ENCODE measurements around the gene JPH4.

Gene JPH4

DNA sequence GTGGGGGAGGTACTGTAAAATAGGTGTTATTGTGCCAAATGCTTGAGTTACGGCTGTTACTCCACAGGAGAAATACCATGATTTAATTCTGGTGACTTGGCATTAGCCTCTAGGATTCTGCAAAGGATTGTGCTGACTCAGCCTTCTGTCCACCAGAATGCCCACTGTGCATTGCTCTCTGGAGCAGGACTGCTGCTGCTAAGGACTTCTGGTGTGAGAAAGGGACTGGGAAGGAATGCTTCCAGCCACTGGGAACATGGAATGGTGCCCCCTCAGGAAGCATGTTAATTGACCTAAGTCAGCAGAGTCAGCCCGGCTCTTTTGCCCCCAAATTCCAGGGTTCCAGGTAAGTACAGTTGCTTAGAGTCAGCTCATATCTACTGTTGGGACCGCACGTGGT, 59.9 kb downstream of the JPH4 start:
- TF ChIP-seq MYC (IDR thresholded peaks at IDR 0.05; ENCODE audit: low read depth, low read length): no peak
- TF ChIP-seq, protein P1, sequence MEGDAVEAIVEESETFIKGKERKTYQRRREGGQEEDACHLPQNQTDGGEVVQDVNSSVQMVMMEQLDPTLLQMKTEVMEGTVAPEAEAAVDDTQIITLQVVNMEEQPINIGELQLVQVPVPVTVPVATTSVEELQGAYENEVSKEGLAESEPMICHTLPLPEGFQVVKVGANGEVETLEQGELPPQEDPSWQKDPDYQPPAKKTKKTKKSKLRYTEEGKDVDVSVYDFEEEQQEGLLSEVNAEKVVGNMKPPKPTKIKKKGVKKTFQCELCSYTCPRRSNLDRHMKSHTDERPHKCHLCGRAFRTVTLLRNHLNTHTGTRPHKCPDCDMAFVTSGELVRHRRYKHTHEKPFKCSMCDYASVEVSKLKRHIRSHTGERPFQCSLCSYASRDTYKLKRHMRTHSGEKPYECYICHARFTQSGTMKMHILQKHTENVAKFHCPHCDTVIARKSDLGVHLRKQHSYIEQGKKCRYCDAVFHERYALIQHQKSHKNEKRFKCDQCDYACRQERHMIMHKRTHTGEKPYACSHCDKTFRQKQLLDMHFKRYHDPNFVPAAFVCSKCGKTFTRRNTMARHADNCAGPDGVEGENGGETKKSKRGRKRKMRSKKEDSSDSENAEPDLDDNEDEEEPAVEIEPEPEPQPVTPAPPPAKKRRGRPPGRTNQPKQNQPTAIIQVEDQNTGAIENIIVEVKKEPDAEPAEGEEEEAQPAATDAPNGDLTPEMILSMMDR (IDR thresholded peaks at IDR 0.05; ENCODE audit: low read depth, low read length): no peak
- no peak for TF ChIP-seq MAX (IDR thresholded peaks at IDR 0.05; ENCODE audit: low read depth, low read length)
- no peak for TF ChIP-seq POLR2A (IDR thresholded peaks at IDR 0.05; ENCODE audit: extremely low read depth, insufficient read length)
- DNase-seq (ENCODE audit: low read depth): no peak
- no peak overlapping the region for H3K4me3 ChIP-seq (ENCODE audit: low read depth, low read length)
